Fibroblast of gingiva (primary cell): ENCODE results near the gene COL4A6.

ENCODE experiments used
- DNase-seq: peaks from one replicate; pipeline ENCODE4 v3.0.0-alpha.2; 2011; ENCODE audit warnings: low read depth

COL4A6 gene

GRCh38 chrX:108216919-108217571 lies 221.2 kb downstream of the COL4A6 start:
- peak; percentile 59 for DNase-seq

GRCh38 chrX:108216405-108216804 lies 221.8 kb downstream of the COL4A6 start:
- DNase-seq = no peak

DNA sequence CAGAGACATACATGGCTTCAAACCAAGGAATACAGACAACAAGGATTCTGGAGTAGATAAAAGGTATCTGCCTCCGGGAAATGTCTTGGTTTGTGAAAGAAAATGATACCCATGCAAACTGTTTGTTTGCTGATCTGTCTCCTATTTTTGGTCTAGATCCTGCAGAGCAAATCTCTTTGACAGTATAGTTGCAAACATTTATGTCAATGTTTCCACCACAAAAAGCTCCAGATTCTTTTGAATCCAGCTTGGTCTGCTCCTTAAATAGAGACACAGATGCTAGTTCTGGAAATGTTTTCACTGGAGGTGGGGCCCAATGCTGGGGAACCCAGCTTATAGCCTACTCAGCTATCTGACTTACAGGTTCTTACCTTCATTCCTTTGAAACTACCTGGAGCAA lies 226.9 kb downstream of the COL4A6 start:
- no peak for DNase-seq

DNA sequence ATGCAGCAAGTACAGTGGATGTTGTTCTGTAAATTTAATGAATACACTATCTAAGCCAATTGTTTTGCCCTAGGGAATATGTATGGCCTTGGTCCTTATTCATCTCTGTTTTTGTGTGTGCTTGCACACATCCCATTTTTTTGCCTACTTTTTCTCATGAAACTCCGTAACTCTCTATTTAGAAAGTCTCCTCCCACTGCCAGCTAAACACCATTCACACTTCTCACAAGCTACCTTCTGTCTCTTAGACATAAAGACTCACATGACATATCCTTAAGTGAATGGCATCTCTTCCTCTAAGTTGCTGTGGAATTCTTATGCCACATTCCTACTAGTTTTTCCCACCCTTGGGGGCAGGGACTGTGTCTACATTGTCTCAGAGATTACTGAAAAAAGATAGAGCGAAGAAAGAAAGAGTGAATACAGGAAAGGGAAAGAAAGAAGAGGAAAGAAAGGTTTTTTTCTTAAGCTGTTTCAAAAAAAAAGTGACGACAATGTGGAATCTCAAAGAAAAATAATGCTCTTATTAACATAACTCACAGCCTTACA lies 229.1 kb downstream of the COL4A6 start:
- DNase-seq = no peak

- DNase-seq = no peak
Measured at GRCh38 chrX:108203540-108203939, 234.7 kb downstream of the COL4A6 start.

DNA sequence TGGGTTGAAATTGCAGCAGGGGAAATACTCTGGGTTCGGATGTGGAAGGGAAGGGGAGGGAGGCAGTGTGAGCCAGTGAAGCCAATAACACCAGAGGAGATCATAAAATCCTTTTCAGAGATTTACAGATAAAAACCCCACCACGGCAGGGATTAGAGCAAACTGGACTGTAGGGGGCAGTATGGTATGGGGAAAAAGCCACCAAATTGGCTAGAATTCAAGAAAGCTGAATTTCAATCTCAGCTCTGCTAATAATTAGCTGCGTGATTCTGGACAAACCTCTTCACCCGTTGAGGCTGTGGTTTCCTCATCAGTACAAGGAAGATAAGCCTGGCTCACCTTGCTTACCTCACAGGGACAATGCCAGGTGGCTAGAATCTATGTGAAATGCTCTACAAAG lies 238.5 kb downstream of the COL4A6 start:
- DNase-seq = peak; percentile 14

GRCh38 chrX:108199041-108199440 lies 239.2 kb downstream of the COL4A6 start:
- peak; percentile 12 for DNase-seq

- DNase-seq = peak; percentile 43
Measured at GRCh38 chrX:108198420-108198819, 239.8 kb downstream of the COL4A6 start.

DNA sequence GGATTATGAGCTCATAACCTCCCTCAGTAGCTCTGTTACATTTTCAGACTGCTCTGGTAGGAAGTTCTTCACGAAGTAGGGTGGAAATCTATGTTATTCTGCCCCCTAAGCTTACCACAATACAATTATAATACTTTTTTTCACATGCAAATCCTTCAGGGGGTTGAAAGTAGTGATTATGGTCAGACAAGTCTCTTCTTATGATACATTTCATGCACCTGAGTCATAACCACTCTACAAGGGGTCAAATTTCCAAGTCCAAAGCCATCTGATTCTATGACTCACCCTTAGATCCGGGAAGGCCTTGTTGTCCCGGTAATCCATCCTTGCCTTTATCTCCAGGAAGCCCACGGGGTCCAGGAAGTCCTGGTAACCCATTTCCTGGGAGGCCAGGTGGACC lies 251.4 kb downstream of the COL4A6 start:
- DNase-seq = peak; percentile 58

DNA sequence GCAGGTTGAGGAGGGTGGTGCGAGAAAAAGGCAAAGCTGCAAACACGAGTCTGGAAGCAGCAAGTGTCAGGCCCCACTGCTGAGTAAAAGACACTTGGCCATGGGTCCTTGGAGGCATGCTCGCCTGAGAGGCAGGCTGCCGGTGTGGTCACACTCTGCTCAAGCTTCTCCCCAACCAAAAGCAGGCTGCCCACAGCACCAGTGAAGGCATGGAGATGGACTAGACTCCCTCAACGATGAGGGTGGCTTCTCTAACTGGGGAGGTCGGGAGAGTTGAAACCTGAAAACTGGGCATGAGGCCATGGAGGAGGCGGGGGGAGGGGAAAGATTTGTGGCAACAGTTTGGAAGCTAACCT lies 260.1 kb downstream of the COL4A6 start:
- DNase-seq = no peak

GRCh38 chrX:108177351-108178142 lies 260.7 kb downstream of the COL4A6 start:
- DNase-seq = no peak

- DNase-seq = no peak
Measured at GRCh38 chrX:108173874-108174273, 264.3 kb downstream of the COL4A6 start.

GRCh38 chrX:108171671-108172070 lies 266.6 kb downstream of the COL4A6 start:
- DNase-seq = no peak

DNA sequence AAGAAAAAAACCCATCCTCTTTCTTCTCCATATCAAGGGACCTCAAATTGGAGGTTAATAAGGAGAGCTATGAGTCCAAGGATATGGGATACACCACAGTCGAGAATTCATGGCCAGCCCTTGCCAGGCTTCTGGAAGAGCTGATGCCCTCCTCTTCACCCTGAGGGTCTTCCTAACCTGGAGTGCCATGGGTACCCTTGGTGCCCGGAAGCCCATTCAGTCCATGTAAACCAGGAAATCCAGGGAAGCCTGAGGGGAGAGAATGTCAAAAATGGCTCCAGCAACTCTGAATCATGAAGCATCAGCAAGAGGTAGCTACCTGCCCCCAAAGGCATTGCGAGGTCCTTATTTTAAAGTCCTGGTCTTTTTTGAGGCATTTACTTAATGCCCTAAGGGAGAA lies 268.5 kb downstream of the COL4A6 start:
- DNase-seq = no peak

DNA sequence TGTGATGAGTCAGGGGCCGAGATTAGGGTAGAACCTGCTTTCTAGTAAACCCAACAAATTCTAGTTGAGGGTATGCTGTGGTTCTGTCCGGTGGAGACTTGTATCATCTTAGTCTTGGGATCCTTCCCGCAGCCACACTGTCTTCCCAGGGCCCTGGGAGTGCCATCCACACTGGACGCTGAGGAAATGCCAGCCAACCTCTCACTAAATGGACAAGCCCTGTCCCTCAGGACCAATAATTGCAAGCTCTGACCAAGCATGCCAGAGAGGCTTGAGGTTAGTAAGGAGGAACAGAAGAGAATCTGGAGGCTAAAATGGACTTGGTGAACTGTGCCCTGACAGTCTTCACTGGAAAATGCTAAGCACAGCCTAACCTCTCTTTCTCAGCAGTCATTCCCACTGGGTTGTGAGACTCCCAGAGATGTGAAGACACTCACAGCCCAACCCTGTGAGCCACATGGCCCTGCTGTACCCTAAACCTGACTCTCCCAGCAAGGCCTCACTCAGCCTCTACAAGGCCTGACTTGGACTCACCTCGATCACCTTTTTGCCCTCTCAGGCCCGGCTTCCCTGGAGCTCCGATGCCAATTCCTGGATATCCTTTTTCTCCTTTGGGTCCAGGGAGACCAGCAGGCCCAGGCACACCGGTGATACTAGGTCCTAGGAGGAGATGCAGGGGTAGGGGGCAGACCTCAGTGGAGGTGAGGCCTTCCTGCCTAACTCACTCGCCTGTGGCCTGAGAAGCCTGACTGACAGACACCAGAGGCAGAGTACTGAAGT lies 269.1 kb downstream of the COL4A6 start:
- DNase-seq = no peak

DNA sequence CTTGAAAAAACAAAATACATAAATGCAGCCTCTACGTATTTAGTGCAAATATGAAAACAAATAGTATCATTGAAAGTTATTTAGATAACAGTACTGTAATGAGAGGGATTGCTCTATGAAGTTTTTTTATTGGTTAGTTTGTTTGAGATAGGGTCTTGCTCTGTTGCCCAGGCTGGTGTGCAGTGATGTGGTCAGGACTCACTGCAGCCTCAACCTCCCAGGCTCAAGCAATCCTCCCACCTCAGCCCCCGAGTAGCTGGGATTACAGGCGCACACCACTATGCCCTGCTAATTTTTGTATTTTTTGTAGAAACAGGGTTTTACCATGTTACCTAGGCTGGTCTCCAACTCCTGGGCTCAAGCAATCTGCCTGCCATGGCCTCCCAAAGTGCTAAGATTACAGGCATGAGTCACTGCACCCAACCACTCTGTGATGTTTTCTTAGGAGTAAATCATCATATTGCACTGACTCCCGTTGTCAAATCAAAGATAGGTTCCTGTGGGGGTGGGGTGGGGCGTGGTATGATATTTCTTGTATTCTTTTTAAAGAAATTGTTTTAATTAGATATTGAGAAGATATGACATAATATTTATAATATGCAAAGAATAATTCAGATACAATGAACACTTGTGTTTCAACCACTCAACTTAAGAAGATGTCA lies 270.9 kb downstream of the COL4A6 start:
- DNase-seq = no peak

DNA sequence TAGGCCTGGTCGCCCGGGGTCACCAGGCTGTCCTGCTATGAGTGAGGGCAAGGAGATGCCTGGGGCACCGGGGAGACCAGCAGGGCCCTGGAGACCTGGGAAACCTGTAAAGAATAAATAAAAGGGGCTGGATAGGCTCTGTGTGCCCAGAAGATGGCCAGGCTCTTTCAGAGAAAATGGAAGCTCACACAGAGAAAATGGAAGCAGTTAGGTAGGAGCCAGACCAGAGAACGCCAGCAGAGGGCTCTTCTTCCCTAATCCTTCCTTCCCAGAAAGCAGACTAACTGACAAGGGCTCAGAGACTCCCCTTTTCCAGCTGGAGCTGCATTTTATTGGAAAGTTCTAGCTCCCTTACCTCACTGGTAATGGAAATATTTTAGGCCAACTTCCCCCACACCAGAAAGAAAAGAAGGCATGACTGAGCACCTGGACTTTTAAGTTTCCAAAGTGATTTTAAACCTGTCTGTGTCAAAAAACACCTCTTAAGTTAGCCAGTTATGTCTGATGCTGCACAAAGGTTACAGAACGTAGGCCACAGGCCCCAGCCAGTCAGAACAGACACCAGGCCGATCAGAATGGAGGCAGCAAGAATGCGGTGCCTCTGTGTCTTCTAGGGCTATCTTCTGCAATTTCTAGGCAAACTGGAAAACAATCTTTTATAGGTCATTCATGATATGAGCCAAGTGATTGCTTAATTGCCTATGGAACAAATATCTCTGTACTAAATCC lies 272.7 kb downstream of the COL4A6 start:
- DNase-seq = peak; percentile 43

DNA sequence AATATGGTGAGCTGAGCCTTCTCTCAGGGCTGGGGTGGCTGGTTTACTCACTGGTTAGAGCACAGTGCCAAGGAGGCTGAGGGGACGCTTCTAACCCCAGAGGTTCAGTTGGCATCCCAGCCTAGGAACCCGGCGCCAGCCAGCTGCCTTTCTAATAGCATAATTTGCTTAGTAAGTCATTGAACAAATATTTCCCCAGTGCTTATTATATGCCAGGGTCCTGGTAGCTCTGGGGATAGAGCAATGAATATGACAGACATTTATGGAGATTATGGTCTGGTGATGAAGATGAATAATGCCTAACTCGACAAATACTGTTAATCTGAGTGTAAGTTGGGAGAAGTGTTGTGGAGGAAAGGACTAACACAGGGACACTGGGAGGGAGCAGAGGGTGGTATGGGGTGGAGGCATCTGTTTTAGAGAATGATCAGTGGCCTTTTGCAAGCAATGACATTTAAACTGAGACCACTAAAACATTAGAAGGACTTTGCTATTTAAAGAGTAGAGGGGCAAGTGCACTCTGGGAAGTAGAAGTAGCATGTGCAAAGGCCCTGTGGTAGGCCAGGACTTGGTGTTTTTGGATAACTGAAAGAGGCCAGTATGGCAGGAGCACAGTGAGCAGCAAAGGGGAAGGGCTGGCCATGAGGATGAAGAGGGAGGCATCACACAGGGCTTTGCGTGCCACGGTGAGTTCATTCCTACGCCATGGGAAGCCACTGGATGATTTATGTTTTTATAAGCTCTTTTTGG lies 274.7 kb downstream of the COL4A6 start:
- no peak for DNase-seq

GRCh38 chrX:108162265-108162664 lies 276.0 kb downstream of the COL4A6 start:
- no peak for DNase-seq

- DNase-seq = no peak
Measured at GRCh38 chrX:108160309-108160708, 277.9 kb downstream of the COL4A6 start.
